Activated T-helper 1 cell treated with anti-CD3 and anti-CD28 coated beads, Interleukin-12 subunit alpha, Interleukin-12 subunit beta, Interleukin-2, Interleukin-4 antibody, amounts not matched to agents 30 ng/mL and 10 ng/mL and 1 ng/mL, durations not matched to agents 14 hours and 24 hours and 36 hours (primary cell): ENCODE data around the gene FOXN3. TPM values are rescaled to one million over a fixed set of nuclear protein-coding genes. Genes with fewer than 3 reads are reported as not detected.
"Not testable (repeated sequence)": the region's sequence is repeated elsewhere in the genome, so short reads cannot be mapped to it uniquely, and the experiment has no call there.

Experiments
- DNase-seq: peaks from one replicate; pipeline ENCODE4 v3.0.0; 2021; ENCODE audit warnings: low spot score
- H3K27ac Mint-ChIP-seq: one replicate; pipeline ENCODE4 v1.8.0; 2021; ENCODE audit warnings: mild to moderate bottlenecking, mixed read lengths
- H3K27me3 Mint-ChIP-seq: one replicate; pipeline ENCODE4 v1.8.0; 2022; ENCODE audit warnings: mild to moderate bottlenecking, moderate library complexity, mixed read lengths; ENCODE audit not compliant: insufficient read depth
- H3K36me3 Mint-ChIP-seq: one replicate; pipeline ENCODE4 v1.8.0; 2021; ENCODE audit warnings: low read depth, mixed read lengths
- H3K4me1 Mint-ChIP-seq: one replicate; pipeline ENCODE4 v1.8.0; 2021; ENCODE audit warnings: low read depth, mixed read lengths
- H3K4me3 Mint-ChIP-seq: one replicate; pipeline ENCODE4 v1.8.0; 2021; ENCODE audit warnings: mild to moderate bottlenecking, moderate library complexity, mixed read lengths
- H3K9me3 Mint-ChIP-seq: one replicate; pipeline ENCODE4 v1.8.0; 2021; ENCODE audit warnings: mixed read lengths
- intact Hi-C: fragments of 100-400 bp; cut with micrococcal nuclease; formaldehyde crosslinking; loops from one replicate; pipeline ENCODE4 v1.15.1; 2024
- total RNA-seq: library from RNA; stranded (reverse); gene quantifications from 2 replicates; pipeline ENCODE4 v1.2.3, GENCODE V29; 2022

FOXN3 gene
- total RNA-seq, 1 donor from 2014 or later: 86.9 TPM

DNA sequence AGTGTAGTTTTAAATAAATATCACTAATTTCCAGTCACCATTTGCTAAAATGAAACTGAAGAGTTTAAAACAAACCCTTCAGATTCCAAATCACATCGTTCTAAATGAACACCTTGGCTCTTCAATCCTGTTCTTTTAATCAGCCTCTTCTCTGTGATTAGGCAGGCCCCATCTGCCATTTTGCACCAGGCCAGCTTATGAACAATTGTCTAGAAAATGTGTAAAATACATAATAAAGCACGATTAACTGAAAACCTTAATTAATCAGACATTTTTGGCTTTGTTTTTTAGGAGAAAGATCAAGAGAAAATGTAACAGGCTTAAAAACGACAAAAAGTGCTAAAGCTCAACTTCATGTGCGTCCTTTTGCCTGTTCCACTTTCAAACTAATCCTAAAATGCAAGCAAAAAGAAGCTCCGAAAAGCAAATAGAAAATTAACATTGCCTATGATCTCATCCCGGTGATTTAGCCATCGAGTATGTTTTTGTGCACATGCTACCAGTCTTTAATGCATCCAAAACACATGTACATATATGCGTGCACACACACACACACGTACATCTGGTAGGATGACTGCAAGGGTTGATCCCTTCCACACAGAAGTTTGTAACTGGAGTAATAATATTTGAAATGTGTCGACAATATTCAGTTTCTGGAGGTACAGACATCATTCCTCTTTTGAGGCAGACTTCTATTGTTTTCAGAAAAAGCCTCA lies 288.6 kb downstream of the FOXN3 start:
- no peak for DNase-seq
- Mint-ChIP-seq H3K36me3 (no peaks in the 10 kb centered on the region), H3K4me3 (no peak overlapping the region), H3K27me3 (peaks cover 6% of the 10 kb centered on the region), H3K9me3 (no peaks in the 10 kb centered on the region), H3K4me1 (no peaks in the 10 kb centered on the region), H3K27ac (no peak overlapping the region)
- intact Hi-C loops: no loop called here

DNA sequence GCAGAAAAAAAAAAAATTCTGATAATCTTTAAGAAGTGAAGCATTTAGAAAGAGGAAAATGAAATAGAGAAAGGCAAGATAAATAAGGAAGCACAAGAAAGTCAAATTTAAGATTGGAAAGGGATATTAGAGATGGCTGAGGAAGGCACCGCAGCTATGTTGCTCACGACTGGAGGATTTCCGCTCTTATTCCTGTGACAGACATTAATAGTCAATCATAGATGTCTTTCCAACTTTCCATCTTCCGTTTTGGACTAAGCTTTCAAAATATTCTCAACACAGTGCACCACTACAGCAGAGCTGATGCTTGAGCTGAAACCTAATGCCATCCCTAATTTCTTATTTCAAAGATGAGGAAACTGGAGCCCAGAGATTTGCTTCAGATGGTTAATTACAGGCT lies 290.6 kb downstream of the FOXN3 start:
- Mint-ChIP-seq H3K27me3 (peaks cover 8% of the 10 kb centered on the region), H3K27ac (no peak overlapping the region), H3K4me3 (no peak overlapping the region), H3K4me1 (no peaks in the 10 kb centered on the region), H3K9me3 (no peaks in the 10 kb centered on the region), H3K36me3 (no peaks in the 10 kb centered on the region)
- intact Hi-C loops: no loop called here
- no peak for DNase-seq

DNA sequence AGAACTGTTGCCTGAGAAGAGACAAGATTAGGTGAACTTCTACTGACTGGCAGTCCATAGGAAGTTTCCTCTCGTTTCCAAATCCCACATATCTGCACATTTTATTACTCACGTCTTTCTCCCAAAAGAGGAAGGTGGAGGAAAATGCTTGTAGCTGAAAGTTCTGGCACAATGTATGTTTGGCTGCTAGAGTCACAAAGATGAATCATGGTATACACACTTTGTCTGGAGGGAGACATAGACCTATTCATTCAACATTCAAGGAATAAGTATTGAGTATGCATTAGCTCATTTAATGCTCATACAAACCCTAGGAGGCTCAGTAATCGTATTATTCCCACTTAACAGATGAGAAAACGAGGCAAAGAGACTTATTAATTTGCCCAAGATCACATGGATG lies 291.8 kb downstream of the FOXN3 start:
- intact Hi-C loops: no loop called here
- Mint-ChIP-seq H3K9me3 (no peaks in the 10 kb centered on the region), H3K27me3 (peaks cover 8% of the 10 kb centered on the region), H3K36me3 (no peaks in the 10 kb centered on the region), H3K4me1 (no peaks in the 10 kb centered on the region), H3K27ac (no peak overlapping the region), H3K4me3 (no peak overlapping the region)
- DNase-seq: no peak

DNA sequence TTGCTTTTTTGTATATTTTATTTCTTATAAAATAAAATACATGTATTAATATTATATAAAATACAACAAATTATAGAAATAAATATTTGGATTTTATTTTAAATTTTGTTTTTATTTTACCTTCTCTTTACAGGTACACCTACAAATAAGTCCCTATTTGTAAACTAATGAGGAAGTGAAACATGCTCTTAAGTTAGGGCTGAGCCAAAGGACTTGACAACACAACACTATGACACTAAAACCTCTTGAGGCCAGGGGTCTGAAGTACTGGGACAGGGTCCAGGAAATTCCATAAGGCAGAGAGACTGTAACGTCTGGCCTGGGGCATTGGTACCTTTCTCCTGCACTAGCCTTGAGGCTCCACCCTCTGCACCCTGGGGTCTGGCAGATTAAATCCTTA lies 293.2 kb downstream of the FOXN3 start:
- no peak overlapping the region for H3K27ac Mint-ChIP-seq
- H3K4me3 Mint-ChIP-seq: no peak overlapping the region
- H3K36me3 Mint-ChIP-seq: no peaks in the 10 kb centered on the region
- no peak for DNase-seq
- H3K9me3 Mint-ChIP-seq: peaks cover 4% of the 10 kb centered on the region
- no peaks in the 10 kb centered on the region for H3K4me1 Mint-ChIP-seq
- H3K27me3 Mint-ChIP-seq: peaks cover 8% of the 10 kb centered on the region
- intact Hi-C loops: no loop called here

DNA sequence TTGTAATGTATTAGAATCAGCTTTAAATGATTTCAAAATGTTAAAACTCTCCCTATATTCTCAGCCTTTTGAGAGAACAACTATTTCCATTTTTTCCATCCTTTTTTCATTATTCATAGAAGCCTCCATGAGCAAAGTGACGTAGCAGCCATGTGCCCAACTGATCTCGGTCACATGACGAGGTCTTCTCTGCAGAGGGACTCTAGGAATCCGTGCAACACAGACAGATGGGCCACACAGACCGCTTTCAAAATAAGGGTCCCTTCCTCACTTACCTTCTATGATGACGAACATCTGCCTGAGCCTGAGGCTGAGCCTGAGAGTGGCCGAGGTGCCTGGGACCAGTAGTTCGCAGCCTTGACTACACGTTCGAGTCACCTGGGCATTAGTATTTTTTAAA lies 293.8 kb downstream of the FOXN3 start:
- no peak for DNase-seq
- Mint-ChIP-seq H3K4me3 (no peak overlapping the region), H3K27ac (no peak overlapping the region), H3K27me3 (peaks cover 10% of the 10 kb centered on the region), H3K4me1 (no peaks in the 10 kb centered on the region), H3K36me3 (no peaks in the 10 kb centered on the region), H3K9me3 (peaks cover 10% of the 10 kb centered on the region)
- intact Hi-C loops: no loop called here

DNA sequence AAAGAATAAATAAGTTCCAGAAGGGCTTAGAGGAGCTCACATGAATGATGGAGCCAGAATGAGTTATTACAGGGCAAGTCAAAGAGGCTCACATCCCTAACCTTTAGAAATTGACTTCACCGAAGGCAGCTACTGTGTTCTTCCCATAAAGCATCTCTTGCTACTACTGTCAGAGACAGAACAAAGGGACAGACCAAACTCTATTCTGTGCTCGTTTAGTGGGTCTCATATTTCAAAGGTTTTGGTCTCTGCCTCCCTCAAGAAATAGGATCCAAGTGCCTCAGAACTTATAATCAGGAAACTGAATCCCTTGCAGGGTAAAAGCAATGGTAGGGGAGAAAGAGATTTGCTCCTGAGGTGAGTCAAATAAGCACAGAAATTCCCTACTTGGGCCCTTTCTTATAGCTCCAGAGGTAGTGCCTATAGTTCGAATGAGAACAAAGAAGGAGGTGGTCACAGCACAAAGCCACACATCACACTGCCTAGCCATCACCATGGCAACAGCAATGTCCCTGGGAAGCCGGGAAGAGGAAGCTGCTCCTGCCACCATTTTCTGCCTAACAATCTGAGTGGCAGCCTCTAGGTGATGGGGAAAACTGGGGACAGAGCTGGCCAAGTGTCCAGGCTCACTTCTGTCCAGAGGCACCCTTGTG lies 294.9 kb downstream of the FOXN3 start:
- Mint-ChIP-seq H3K9me3 (peaks cover 13% of the 10 kb centered on the region), H3K27me3 (peaks cover 10% of the 10 kb centered on the region), H3K4me1 (no peaks in the 10 kb centered on the region), H3K36me3 (no peaks in the 10 kb centered on the region), H3K27ac (no peak overlapping the region), H3K4me3 (no peak overlapping the region)
- no peak for DNase-seq
- intact Hi-C loops: no loop called here

DNA sequence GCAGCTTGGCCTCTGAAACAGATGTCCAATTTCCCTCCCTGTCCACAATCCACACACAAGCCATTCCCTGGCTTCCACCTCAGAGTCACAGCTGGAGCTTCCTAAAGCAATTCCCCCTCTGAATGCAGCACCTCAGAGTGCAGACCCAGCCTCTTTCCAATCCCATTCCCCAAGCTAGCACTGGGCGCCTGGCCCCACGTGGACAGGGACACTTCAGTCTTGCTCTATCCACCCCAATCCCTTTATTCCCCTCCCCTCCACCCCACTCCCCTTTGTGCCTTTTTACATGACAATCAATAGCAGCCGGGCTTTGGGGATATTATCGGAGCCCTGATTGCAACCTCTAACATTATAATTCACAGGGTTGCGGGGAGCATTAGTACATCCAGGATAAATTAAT lies 300.0 kb downstream of the FOXN3 start:
- Mint-ChIP-seq H3K9me3 (peaks cover 13% of the 10 kb centered on the region), H3K4me1 (no peaks in the 10 kb centered on the region), H3K4me3 (no peak overlapping the region), H3K36me3 (no peaks in the 10 kb centered on the region), H3K27me3 (peaks cover 3% of the 10 kb centered on the region), H3K27ac (no peak overlapping the region)
- no peak for DNase-seq
- intact Hi-C loops: no loop called here

DNA sequence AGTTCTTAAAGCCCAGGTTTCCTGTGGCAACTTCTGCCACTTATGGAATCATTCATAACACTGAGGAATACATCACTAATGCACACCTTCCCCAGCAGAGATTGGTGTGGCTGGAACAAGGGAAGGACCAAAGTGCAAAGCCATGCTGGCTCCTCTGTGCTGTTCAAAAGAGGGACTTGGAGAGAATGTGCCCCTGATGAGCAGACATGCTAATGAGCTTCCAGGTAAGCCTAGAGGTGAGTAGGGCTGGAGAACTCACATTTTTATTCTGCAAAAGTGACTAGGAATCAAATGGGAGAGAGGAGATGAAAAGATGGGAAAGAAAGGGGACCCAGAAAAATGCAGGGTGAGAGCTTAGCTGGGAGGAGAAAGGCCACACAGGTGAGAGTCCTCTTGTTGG lies 302.9 kb downstream of the FOXN3 start:
- intact Hi-C loops: no loop called here
- Mint-ChIP-seq H3K9me3 (peaks cover 12% of the 10 kb centered on the region), H3K36me3 (no peaks in the 10 kb centered on the region), H3K27me3 (peaks cover 3% of the 10 kb centered on the region), H3K4me1 (no peaks in the 10 kb centered on the region), H3K4me3 (no peak overlapping the region), H3K27ac (no peak overlapping the region)
- no peak for DNase-seq

DNA sequence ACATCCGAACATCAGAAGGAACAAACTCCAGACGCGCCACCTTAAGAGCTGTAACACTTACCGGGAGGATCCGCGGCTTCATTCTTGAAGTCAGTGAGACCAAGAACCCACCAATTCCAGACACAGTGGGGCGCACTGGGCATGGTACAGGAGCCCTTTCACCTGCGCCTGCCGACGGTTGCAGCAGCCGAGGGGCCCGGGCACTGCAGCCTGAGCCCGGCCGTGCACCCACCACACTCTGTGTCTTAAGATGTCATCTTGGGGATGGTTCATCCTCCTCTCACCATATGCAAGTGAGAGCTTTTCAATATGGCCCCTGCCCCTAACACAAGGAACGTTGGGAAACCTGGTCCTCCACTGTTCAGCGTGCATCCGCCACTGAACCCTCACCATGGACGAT lies 304.3 kb downstream of the FOXN3 start:
- Mint-ChIP-seq H3K9me3 (peaks cover 1% of the 10 kb centered on the region), H3K36me3 (no peaks in the 10 kb centered on the region), H3K4me1 (no peaks in the 10 kb centered on the region), H3K4me3 (no peak overlapping the region), H3K27ac (no peak overlapping the region), H3K27me3 (no peaks in the 10 kb centered on the region)
- no peak for DNase-seq
- intact Hi-C loops: no loop called here

DNA sequence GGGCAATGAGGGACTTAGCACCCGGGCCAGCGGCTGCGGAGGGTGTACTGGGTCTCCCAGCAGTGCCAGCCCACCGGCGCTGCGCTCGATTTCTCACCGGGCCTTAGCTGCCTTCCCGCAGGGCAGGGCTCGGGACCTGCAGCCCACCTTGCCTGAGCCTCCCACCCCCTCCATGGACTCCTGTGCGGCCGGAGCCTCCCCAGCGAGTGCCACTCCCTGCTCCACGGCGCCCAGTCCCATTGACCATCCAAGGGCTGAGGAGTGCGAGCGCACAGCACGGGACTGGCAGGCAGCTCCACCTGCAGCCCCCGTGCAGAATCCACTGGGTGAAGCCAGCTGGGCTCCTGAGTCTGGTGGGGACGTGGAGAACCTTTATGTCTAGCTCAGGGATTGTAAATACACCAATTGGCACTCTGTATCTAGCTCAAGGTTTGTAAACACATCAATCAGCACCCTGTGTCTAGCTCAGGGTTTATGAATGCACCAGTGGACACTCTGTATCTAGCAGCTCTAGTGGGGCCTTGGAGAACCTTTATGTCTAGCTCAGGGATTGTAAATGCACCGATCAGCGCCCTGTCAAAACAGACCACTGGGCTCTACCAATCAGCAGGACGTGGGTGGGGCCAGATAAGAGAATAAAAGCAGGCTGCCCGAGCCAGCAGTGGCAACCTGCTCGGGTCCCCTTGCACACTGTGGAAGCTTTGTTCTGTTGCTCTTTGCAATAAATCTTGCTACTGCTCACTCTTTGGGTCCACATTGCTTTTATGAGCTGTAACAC lies 305.1 kb downstream of the FOXN3 start:
- H3K4me1 Mint-ChIP-seq, H3K27me3 Mint-ChIP-seq, H3K9me3 Mint-ChIP-seq, H3K36me3 Mint-ChIP-seq, intact Hi-C loops, DNase-seq, H3K27ac Mint-ChIP-seq, H3K4me3 Mint-ChIP-seq: not testable (repeated sequence)

DNA sequence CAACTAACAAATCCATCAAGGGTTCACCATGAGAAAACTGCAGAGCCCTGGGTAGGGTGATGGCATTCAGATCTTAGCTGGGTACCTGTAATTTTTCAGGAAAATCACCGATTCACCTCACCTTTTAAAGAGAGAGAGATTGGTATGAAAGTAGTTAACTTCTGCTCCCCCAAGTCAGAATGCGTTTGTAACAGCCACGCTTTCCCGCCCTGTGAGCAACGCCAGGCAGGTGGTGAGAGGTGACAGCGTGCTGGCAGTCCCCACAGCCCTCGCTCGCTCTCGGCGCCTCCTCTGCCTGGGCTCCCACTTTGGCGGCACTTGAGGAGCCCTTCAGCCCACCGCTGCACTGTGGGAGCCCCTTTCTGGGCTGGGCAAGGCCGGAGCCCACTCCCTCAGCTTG lies 305.8 kb downstream of the FOXN3 start:
- H3K4me3 Mint-ChIP-seq, H3K36me3 Mint-ChIP-seq, intact Hi-C loops, H3K4me1 Mint-ChIP-seq, H3K9me3 Mint-ChIP-seq, H3K27me3 Mint-ChIP-seq, H3K27ac Mint-ChIP-seq, DNase-seq: not testable (repeated sequence)

DNA sequence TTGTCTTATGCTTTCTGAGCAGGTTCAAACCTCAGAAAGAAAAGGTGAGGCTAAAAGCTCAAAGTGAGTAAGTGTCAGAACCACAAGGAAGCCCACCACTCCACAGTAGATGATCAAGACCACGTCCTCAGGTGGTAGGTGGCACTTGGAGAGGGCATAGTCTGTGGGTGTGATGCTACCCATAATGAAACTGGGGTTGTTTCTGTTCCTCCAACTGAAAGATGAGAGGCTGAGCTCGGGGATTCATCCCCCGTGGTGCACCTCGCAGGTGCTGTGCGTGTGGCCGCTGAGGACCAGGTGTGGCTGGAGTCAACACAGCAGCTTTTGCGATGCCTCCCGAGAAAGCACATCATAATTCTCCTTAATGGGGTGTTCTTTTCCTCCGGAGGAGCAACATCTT lies 306.9 kb downstream of the FOXN3 start:
- Mint-ChIP-seq H3K9me3 (no peaks in the 10 kb centered on the region), H3K27ac (no peak overlapping the region), H3K27me3 (no peaks in the 10 kb centered on the region), H3K4me1 (no peaks in the 10 kb centered on the region), H3K36me3 (no peaks in the 10 kb centered on the region), H3K4me3 (no peak overlapping the region)
- intact Hi-C loops: no loop called here
- no peak for DNase-seq

DNA sequence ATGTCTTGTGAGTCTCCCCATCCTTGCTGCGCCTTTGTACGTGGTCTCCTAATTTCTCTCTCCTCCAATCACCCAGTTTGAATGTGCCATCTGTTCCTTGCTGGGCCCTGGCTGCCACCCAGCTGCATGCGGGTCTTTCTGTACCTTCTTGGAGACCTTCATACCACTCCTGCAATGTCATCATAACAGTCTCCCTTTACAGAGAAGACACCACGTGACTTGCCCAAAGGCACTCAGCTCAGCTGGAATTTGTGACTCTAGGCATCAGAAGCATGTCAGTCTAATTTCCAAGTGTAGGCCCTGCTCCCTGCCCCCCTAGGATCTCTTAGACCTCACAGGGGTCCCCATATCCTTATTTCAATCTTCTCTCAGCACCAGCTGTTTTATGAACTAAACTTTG lies 308.4 kb downstream of the FOXN3 start:
- no peak for DNase-seq
- no peaks in the 10 kb centered on the region for H3K4me1 Mint-ChIP-seq
- intact Hi-C loops: no loop called here
- H3K9me3 Mint-ChIP-seq: no peaks in the 10 kb centered on the region
- no peaks in the 10 kb centered on the region for H3K36me3 Mint-ChIP-seq
- H3K27ac Mint-ChIP-seq: no peak overlapping the region
- no peak overlapping the region for H3K4me3 Mint-ChIP-seq
- H3K27me3 Mint-ChIP-seq: peaks cover 4% of the 10 kb centered on the region
